Prostate gland (tissue), 2 donors: ENCODE measurements around the gene LIMS2. TPM values are rescaled to one million over a fixed set of nuclear protein-coding genes. Genes with fewer than 3 reads are reported as not detected.

ENCODE experiments used
- DNase-seq: peaks from one replicate; pipeline ENCODE4 v3.0.0-alpha.2; 2019; ENCODE audit warnings: low spot score
- H3K27ac ChIP-seq, 2 donors: fragments of 200-600 bp; sonication (generic); 2 replicates each; pipeline ENCODE4 v1.5.1; 2017 to 2019
- H3K27me3 ChIP-seq: fragments of 200-600 bp; sonication (generic); replicated peaks from 2 replicates; pipeline ENCODE4 v1.5.1; 2019; ENCODE audit not compliant: insufficient read depth
- H3K36me3 ChIP-seq, 2 donors: fragments of 200-600 bp; sonication (generic); 1 replicate in 1 of 2; 2 replicates in 1 of 2; pipeline versions ENCODE4 v1.5.1 to v1.8.1; 2017 to 2019
- H3K4me1 ChIP-seq: fragments of 200-600 bp; sonication (generic); replicated peaks from 2 replicates; pipeline ENCODE4 v1.5.1; 2019
- H3K4me3 ChIP-seq, 2 donors: fragments of 200-600 bp; sonication (generic); 2 replicates each; pipeline ENCODE4 v1.5.1; 2017 to 2019
- H3K9me3 ChIP-seq: fragments of 200-600 bp; sonication (generic); 2 replicates; pipeline ENCODE4 v1.5.1; 2017
- CTCF ChIP-seq, 4 experiments: fragments of 200-600 bp in 2 of 4; fragments of 450-650 bp in 2 of 4; sonication (generic) in 2 of 4; IDR thresholded peaks; 1 replicate in 3 of 4; 2 replicates in 1 of 4; pipeline ENCODE4 v1.5.1; 2016 to 2019; ENCODE audit warnings: antibody characterized with exemption in 4 of 4, mild to moderate bottlenecking in 2 of 4, moderate library complexity in 2 of 4
- POLR2A ChIP-seq: fragments of 450-650 bp; IDR thresholded peaks from one replicate; pipeline ENCODE4 v1.6.1; 2016; ENCODE audit warnings: antibody characterized with exemption, mild to moderate bottlenecking
- POLR2AphosphoS5 ChIP-seq: sonication (generic); formaldehyde crosslinking; IDR thresholded peaks from one replicate; pipeline ENCODE4 v1.6.1; 2017; ENCODE audit warnings: antibody characterized with exemption
- WGBS: methylation state at CpG from one replicate; pipeline ENCODE4 v1.1.5; 2018; 5-methylcytosine and 5-hydroxymethylcytosine counted together
- intact Hi-C: fragments of 100-400 bp; cut with DNase I; formaldehyde crosslinking; loops from one replicate; pipeline ENCODE4 v1.14.2; 2022
- total RNA-seq, 2 donors: library from RNA; depleted of rRNA; stranded (reverse); fragments of >200 nt; gene quantifications; one replicate each; pipeline ENCODE4 v1.1.0, GENCODE V29; 2016

Gene LIMS2
- total RNA-seq, 2 donors from 2014 or later, result 31.9 to 63.2 TPM

GRCh38 chr2:127676906-127677305 lies 1.6 kb upstream of the LIMS2 start:
- WGBS, result 76% methylated on average over 2 of the region's 2 CpGs
- no peaks in the 10 kb centered on the region for H3K9me3 ChIP-seq
- no peaks in the 10 kb centered on the region for H3K36me3 ChIP-seq
- no peak for TF ChIP-seq POLR2A
- TF ChIP-seq POLR2AphosphoS5, result no peak
- intact Hi-C loops, result loop anchor here (10.0 kb wide), 2 partner anchors 152 to 272 kb away; partner anchors contain the start of gene IWS1
- no peak overlapping the region for H3K27ac ChIP-seq
- no peaks in the 10 kb centered on the region for H3K27me3 ChIP-seq
- no peaks in the 10 kb centered on the region for H3K4me1 ChIP-seq
- no peak for DNase-seq
- no peak overlapping the region for H3K4me3 ChIP-seq

- Histone ChIP-seq H3K4me1 (no peaks in the 10 kb centered on the region), H3K36me3 (no peaks in the 10 kb centered on the region), H3K27me3 (no peaks in the 10 kb centered on the region), H3K9me3 (no peaks in the 10 kb centered on the region), H3K4me3 (peak overlapping the region; percentile 56), H3K27ac (peak overlapping the region; percentile 75 to 76)
- 16% methylated on average over 26 of the region's 72 CpGs for WGBS
- no peak for DNase-seq
- TF ChIP-seq POLR2A (no peak), POLR2AphosphoS5 (no peak), CTCF (IDR thresholded peaks at IDR 0.05) (no peak)
- intact Hi-C loops, result loop anchor here (10.0 kb wide), 2 partner anchors 150 to 270 kb away; partner anchors contain the start of gene IWS1
Observed at GRCh38 chr2:127674241-127675209, 805 bp downstream of the LIMS2 start.

GRCh38 chr2:127673291-127674069 lies 1.9 kb downstream of the LIMS2 start:
- no peaks in the 10 kb centered on the region for H3K36me3 ChIP-seq
- no peak for DNase-seq
- intact Hi-C loops, result loop anchor here (10.0 kb wide), 2 partner anchors 149 to 269 kb away; partner anchors contain the start of gene IWS1
- H3K27ac ChIP-seq, result peak overlapping the region; percentile 75 to 76
- WGBS, result 73% methylated on average over 17 of the region's 17 CpGs
- peak overlapping the region; percentile 56 for H3K4me3 ChIP-seq
- H3K4me1 ChIP-seq, result no peaks in the 10 kb centered on the region
- H3K9me3 ChIP-seq, result no peaks in the 10 kb centered on the region
- H3K27me3 ChIP-seq, result no peaks in the 10 kb centered on the region
- TF ChIP-seq POLR2AphosphoS5, result no peak
- no peak for TF ChIP-seq CTCF (IDR thresholded peaks at IDR 0.05)
- no peak for TF ChIP-seq POLR2A

- H3K27ac ChIP-seq, result peak overlapping the region; percentile 75 to 76
- H3K27me3 ChIP-seq, result no peaks in the 10 kb centered on the region
- 71% methylated on average over 20 of the region's 20 CpGs for WGBS
- TF ChIP-seq POLR2AphosphoS5, result no peak
- no peak for TF ChIP-seq POLR2A
- TF ChIP-seq CTCF (IDR thresholded peaks at IDR 0.05), result no peak
- no peak for DNase-seq
- peak overlapping the region in 1 of 2 donors; percentile 56 for H3K4me3 ChIP-seq
- no peaks in the 10 kb centered on the region for H3K9me3 ChIP-seq
- H3K36me3 ChIP-seq, result no peaks in the 10 kb centered on the region
- H3K4me1 ChIP-seq, result no peaks in the 10 kb centered on the region
- intact Hi-C loops, result loop anchor here (10.0 kb wide), 2 partner anchors 148 to 268 kb away; partner anchors contain the start of gene IWS1
Observed at GRCh38 chr2:127672341-127673224, 2.7 kb downstream of the LIMS2 start.
